Erythroblast (primary cell): Measurements from ENCODE around the gene CD58.

Source experiments
- GATA1 ChIP-seq: IDR thresholded peaks from 2 replicates; pipeline ENCODE4 v1.6.1; 2011; ENCODE audit warnings: low read depth, mild to moderate bottlenecking, control low read depth, low read length, moderate library complexity
- POLR2A ChIP-seq: IDR thresholded peaks from 2 replicates; pipeline ENCODE4 v1.6.1; 2011; ENCODE audit warnings: mild to moderate bottlenecking, low read length

DNA sequence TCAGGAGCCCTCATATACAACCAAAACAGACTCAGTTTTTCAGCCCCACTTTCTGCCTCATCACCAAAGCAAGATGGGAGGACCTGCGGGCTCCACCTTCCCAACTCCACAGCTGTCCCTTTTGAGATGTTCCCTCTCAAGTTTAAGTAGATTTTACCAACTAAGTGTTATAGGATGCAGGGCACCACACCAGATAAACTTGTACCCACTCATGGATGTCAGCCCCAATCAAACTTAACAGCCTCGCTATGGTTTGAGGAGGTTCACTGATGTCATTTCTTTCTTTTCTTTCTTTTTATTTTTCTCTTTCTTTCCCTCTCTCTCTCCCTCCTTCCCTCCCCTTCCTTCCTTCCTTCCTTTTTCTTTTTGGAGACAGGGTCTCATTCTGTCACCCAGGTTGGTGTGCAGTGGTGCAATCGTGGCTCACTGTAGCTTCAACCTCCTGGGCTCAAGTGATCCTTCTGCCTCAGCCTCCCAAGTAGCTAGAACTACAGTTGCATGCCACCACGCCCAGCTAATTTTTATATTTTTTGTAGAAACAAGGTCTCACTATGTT, 13.4 kb downstream of the CD58 start:
- TF ChIP-seq POLR2A: no peak
- no peak for TF ChIP-seq GATA1
